NOMO-1 treated with dmso at 0.1 percent for 144 hours (cell line): ENCODE results near the gene PCDHGC4.
A peak's percentile ranks its signal among the peaks of the same experiment; 100 is the strongest.

Experiments used
- DNase-seq: peaks from one replicate; lab custom pipeline; 2025; ENCODE audit not compliant: unreplicated experiment; lab: John Stamatoyannopoulos, UW

The PCDHGC4 gene

DNA sequence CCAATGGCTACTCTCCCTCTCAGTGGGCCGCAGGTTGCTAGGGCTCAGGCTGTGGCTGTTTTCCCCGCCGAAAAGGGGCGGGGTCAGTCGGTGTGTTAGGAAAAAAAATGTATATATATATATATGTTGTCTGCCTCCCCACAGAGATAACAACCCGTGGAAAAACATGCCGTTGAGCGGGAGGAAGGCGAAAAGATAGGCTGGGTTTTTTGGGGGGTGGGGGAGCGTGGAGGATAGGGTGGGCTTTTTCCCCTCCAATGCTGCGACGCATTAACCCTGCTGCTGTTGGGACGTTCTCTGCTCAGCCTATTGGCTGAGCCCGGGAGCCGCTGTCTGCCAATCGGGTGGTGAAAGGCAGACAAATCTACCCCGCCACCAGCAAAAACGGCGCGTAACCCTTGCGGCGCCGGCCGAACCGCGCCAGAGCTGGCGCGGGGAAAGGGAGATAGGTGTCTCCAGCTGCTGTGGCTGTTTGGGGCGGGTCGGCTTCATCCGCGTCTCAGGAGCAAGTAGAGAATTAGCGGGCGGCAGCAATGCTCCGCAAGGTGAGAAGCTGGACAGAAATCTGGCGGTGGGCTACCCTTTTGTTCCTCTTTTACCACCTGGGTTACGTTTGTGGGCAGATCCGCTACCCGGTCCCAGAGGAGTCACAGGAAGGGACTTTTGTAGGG lies at the start of gene PCDHGC4:
PCDHGC4 (plus strand) TSS at position 390 of the 671 bp plus-strand sequence; CDS start at position 534, 144 bp downstream.
- no peak for DNase-seq

DNA sequence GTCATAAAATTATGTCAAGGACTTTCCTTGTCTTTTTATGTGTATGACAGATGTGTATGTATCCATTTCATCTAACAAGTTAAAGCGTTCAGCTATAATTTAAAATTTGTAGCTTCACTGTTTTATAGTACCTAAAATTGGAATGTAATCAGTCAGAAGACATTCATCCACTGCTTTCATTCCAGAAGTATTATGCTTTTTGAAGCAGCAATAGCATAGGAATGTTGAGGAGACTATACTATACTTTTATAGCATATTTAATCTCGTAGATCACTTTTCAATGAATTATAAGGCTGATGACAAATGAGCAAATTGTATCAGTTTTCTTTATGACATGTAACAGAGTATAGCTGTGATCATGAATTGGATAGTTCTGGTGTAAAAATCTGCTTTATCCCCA lies 47.6 kb upstream of the PCDHGC4 start:
- DNase-seq, result no peak

GRCh38 chr5:141439411-141440141 lies 45.3 kb upstream of the PCDHGC4 start:
- no peak for DNase-seq

DNA sequence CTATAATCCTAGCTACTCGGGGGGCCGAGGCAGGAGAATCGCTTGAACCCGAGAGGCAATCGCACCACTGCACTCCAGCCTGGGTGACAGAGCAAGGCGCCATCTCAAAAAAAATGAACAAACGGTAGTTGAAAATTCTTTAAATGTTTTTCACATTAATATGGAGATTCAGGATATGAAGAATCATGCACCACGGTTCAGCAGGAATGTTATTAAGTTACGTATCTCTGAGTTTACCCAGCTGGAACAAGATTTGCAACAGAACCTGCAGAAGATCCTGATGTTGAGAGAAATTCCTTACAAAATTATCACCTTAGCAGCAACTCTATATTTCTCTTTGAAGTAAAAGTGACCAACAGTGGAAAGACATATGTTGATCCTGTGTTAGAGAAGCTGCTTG lies 44.5 kb upstream of the PCDHGC4 start:
- no peak for DNase-seq

DNA sequence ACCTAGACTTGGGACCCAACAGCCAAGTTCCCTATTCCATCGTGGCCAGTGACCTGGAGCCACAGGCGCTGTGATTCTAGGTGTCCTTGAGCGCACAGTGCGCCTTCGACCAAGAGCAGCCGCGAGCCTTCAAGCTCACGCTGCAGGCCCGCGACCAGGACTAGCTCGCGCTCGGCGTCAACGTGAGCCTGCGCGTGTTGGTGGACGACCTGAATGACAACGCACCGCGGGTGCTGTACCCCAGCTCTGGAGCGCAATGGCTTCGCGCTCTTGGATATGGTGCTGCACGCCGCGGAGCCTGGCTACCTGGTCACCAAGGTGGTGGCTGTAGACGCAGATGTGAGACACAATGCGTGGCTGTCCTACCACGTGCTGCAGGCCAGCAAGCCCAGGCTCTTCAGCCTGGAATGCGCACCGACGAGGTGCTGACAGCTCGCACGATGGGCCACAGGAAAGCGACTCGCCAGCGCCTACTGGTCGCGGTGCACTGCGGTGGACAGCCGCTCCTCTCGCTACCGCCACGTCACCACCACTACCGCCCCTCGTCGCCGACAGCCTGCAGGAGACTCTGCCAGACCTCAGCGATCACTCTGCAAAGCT lies 43.2 kb upstream of the PCDHGC4 start:
- DNase-seq, result no peak

- DNase-seq, result no peak
These were observed 19.5 kb upstream of the PCDHGC4 start for GRCh38 chr5:141465351-141465750.

GRCh38 chr5:141475625-141476131 lies 9.2 kb upstream of the PCDHGC4 start, which contains the start of gene PCDHGC3:
Gene PCDHGC3, plus strand, starts transcription at chr5:141475966. Its CDS starts 151 bp downstream, at chr5:141476117.
- DNase-seq, result peak; percentile 62

DNA sequence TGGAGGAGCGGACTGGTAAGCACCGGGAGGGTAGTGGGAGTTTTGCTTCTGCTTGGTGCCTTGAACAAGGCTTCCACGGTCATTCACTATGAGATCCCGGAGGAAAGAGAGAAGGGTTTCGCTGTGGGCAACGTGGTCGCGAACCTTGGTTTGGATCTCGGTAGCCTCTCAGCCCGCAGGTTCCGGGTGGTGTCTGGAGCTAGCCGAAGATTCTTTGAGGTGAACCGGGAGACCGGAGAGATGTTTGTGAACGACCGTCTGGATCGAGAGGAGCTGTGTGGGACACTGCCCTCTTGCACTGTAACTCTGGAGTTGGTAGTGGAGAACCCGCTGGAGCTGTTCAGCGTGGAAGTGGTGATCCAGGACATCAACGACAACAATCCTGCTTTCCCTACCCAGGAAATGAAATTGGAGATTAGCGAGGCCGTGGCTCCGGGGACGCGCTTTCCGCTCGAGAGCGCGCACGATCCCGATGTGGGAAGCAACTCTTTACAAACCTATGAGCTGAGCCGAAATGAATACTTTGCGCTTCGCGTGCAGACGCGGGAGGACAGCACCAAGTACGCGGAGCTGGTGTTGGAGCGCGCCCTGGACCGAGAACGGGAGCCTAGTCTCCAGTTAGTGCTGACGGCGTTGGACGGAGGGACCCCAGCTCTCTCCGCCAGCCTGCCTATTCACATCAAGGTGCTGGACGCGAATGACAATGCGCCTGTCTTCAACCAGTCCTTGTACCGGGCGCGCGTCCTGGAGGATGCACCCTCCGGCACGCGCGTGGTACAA lies 8.5 kb upstream of the PCDHGC4 start:
- peak; percentile 18 for DNase-seq

GRCh38 chr5:141477044-141477575 lies 7.7 kb upstream of the PCDHGC4 start:
- DNase-seq, result no peak

DNA sequence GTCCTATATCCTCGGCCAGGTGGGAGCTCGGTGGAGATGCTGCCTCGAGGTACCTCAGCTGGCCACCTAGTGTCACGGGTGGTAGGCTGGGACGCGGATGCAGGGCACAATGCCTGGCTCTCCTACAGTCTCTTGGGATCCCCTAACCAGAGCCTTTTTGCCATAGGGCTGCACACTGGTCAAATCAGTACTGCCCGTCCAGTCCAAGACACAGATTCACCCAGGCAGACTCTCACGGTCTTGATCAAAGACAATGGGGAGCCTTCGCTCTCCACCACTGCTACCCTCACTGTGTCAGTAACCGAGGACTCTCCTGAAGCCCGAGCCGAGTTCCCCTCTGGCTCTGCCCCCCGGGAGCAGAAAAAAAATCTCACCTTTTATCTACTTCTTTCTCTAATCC lies 7.0 kb upstream of the PCDHGC4 start:
- DNase-seq, result no peak

- no peak for DNase-seq
These were observed 6.4 kb upstream of the PCDHGC4 start for GRCh38 chr5:141478321-141478945.

GRCh38 chr5:141479776-141480175 lies 5.1 kb upstream of the PCDHGC4 start:
- DNase-seq, result no peak

GRCh38 chr5:141483902-141484301 lies 928 bp upstream of the PCDHGC4 start:
- no peak for DNase-seq

DNA sequence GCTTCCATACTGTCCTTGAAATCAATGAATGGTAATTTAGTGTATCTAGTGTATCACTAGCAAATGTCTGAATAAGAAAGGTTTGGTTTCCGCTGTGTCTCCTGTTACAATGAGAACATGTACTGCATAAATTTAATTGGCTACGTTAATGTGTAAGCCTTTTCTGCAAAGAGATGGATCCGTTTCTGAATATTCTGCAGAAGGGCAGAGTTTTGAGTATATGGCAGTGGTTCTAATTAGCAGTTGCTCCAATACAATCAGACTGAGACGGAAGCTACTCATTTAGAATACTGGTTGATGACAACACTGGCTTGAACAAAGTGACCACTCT lies 555 bp upstream of the PCDHGC4 start:
- DNase-seq, result no peak

- DNase-seq, result no peak
These were observed 658 bp downstream of the PCDHGC4 start for GRCh38 chr5:141485321-141486055.

DNA sequence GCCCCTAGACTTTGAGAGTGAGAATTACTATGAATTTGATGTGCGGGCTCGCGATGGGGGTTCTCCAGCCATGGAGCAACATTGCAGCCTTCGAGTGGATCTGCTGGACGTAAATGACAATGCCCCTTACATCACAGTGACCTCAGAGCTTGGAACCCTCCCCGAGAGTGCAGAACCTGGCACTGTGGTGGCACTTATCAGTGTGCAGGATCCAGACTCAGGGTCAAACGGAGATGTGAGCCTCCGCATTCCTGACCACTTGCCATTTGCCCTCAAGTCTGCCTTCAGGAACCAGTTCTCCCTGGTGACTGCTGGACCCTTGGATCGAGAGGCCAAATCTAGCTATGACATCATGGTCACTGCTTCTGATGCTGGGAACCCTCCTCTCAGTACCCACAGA lies 1.3 kb downstream of the PCDHGC4 start:
- DNase-seq, result no peak

DNA sequence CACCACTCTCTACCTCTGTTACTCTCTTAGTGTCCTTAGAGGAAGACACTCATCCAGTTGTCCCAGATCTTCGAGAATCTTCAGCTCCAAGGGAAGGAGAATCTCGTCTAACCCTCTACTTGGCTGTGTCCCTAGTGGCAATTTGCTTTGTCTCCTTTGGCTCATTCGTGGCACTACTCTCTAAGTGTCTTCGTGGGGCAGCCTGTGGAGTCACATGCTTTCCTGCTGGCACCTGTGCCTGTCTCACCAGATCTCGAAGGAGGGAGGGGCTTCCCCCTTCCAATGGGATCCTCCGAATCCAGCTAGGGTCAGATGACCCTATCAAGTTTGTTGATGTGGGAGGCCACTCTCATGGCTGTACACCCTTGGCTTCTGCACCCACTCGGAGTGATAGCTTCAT lies 2.3 kb downstream of the PCDHGC4 start:
- no peak for DNase-seq

GRCh38 chr5:141488591-141489561 lies 4.0 kb downstream of the PCDHGC4 start, which contains the start of gene PCDHGC5:
Gene PCDHGC5, plus strand, starts transcription at chr5:141489081. Its CDS starts 160 bp downstream, at chr5:141489241.
- no peak for DNase-seq

DNA sequence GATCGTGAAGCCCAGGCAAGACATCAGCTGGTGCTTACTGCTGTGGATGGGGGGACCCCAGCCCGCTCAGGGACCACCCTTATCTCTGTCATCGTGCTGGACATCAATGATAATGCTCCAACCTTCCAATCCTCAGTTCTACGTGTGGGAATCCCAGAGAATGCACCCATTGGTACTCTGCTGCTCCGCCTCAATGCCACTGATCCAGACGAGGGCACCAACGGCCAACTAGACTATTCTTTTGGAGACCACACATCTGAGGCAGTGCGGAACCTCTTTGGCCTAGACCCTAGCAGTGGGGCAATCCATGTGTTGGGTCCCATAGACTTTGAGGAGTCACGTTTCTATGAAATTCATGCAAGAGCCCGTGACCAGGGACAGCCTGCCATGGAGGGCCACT lies 5.0 kb downstream of the PCDHGC4 start:
- DNase-seq, result no peak
